GM19351 (cell line): Measurements from ENCODE around the gene TATDN3.
A peak's percentile ranks its signal among the peaks of the same experiment; 100 is the strongest.
"Not testable (repeated sequence)": the region's sequence is repeated elsewhere in the genome, so short reads cannot be mapped to it uniquely, and the experiment has no call there.

Source experiments
- ATAC-seq: cut with Tn5 transposase; IDR thresholded peaks from one replicate; pipeline ENCODE4 v1.9.1; 2021; ENCODE audit warnings: mild to moderate bottlenecking, moderate library complexity; ENCODE audit not compliant: unreplicated experiment

Gene TATDN3

GRCh38 chr1:212774584-212774983 is 17.1 kb upstream of the TATDN3 start:
- ATAC-seq: no peak

- no peak for ATAC-seq
These were observed 16.5 kb upstream of the TATDN3 start for GRCh38 chr1:212775241-212775640.

GRCh38 chr1:212777151-212777550 is 14.5 kb upstream of the TATDN3 start:
- ATAC-seq: no peak

- ATAC-seq: not testable (repeated sequence)
These were observed 12.6 kb upstream of the TATDN3 start for GRCh38 chr1:212779086-212779485.

- no peak for ATAC-seq
These were observed 10.9 kb upstream of the TATDN3 start for GRCh38 chr1:212780759-212781158.

GRCh38 chr1:212781225-212781624 is 10.5 kb upstream of the TATDN3 start:
- ATAC-seq: no peak

GRCh38 chr1:212782422-212783154 is 9.1 kb upstream of the TATDN3 start:
- ATAC-seq: no peak

GRCh38 chr1:212783976-212784375 is 7.7 kb upstream of the TATDN3 start:
- no peak for ATAC-seq

- ATAC-seq: no peak
These were observed 5.8 kb upstream of the TATDN3 start for GRCh38 chr1:212785871-212786270.

- peak; percentile 26 for ATAC-seq
These were observed 426 bp upstream of the TATDN3 start for GRCh38 chr1:212791261-212791675.

- no peak for ATAC-seq
These were observed 758 bp downstream of the TATDN3 start for GRCh38 chr1:212792396-212792908.

GRCh38 chr1:212794561-212795014 is 2.9 kb downstream of the TATDN3 start:
- peak; percentile 87 for ATAC-seq

GRCh38 chr1:212797681-212798080 is 6.0 kb downstream of the TATDN3 start:
- ATAC-seq: no peak

GRCh38 chr1:212805767-212806166 is 14.1 kb downstream of the TATDN3 start:
- ATAC-seq: no peak

GRCh38 chr1:212814537-212815334 is 23.0 kb downstream of the TATDN3 start:
- no peak for ATAC-seq

GRCh38 chr1:212816567-212817278 is 25.0 kb downstream of the TATDN3 start:
- ATAC-seq: no peak

- peak; percentile 76 for ATAC-seq
These were observed 28.0 kb downstream of the TATDN3 start for GRCh38 chr1:212819726-212820125.

GRCh38 chr1:212820969-212821368 is 29.3 kb downstream of the TATDN3 start:
- no peak for ATAC-seq

- no peak for ATAC-seq
These were observed 31.3 kb downstream of the TATDN3 start for GRCh38 chr1:212822956-212823355.

GRCh38 chr1:212824201-212824600 is 32.5 kb downstream of the TATDN3 start:
- no peak for ATAC-seq

- no peak for ATAC-seq
These were observed 34.2 kb downstream of the TATDN3 start for GRCh38 chr1:212825798-212826452.
